MM.1S (cell line): ENCODE measurements around the gene PANK2.
"Not testable (repeated sequence)": the region's sequence is repeated elsewhere in the genome, so short reads cannot be mapped to it uniquely, and the experiment has no call there.

Experiments used
- DNase-seq: peaks from one replicate; pipeline ENCODE4 v3.0.0-alpha.2; 2015
- H2AFZ ChIP-seq: fragments of 300-600 bp; sonication (generic); 2 replicates; pipeline ENCODE4 v1.6.0; 2016; ENCODE audit warnings: antibody characterized with exemption, low read length
- H3F3A ChIP-seq: fragments of 300-600 bp; sonication (generic); 2 replicates; pipeline ENCODE4 v1.6.1; 2016; ENCODE audit warnings: mild to moderate bottlenecking, antibody characterized with exemption, low read length, moderate library complexity, mixed read lengths; ENCODE audit not compliant: insufficient read depth
- H3K27ac ChIP-seq: fragments of 300-600 bp; sonication (generic); 2 replicates; pipeline ENCODE4 v1.5.1; 2016; ENCODE audit warnings: mild to moderate bottlenecking, low read length
- H3K27me3 ChIP-seq: fragments of 300-600 bp; sonication (generic); replicated peaks from 2 replicates; pipeline ENCODE4 v1.6.0; 2016; ENCODE audit warnings: low read length; ENCODE audit not compliant: insufficient read depth
- H3K36me3 ChIP-seq: fragments of 300-600 bp; sonication (generic); replicated peaks from 2 replicates; pipeline ENCODE4 v1.6.1; 2016; ENCODE audit warnings: mild to moderate bottlenecking, low read length, mixed read lengths; ENCODE audit not compliant: insufficient read depth
- H3K4me1 ChIP-seq: fragments of 300-600 bp; sonication (generic); 2 replicates; pipeline ENCODE4 v1.6.1; 2016; ENCODE audit warnings: low read length, mixed read lengths
- H3K4me2 ChIP-seq: fragments of 300-600 bp; sonication (generic); 2 replicates; pipeline ENCODE4 v1.6.0; 2016; ENCODE audit warnings: low read depth, low read length
- H3K4me3 ChIP-seq: fragments of 300-600 bp; sonication (generic); 2 replicates; pipeline ENCODE4 v1.5.1; 2016; ENCODE audit warnings: low read length, mixed read lengths
- H3K79me2 ChIP-seq: fragments of 300-600 bp; sonication (generic); 2 replicates; pipeline ENCODE4 v1.6.1; 2016; ENCODE audit warnings: mixed run types, low read length, mixed read lengths
- H3K9ac ChIP-seq: fragments of 300-600 bp; sonication (generic); 2 replicates; pipeline ENCODE4 v1.6.1; 2016; ENCODE audit warnings: low read length, mixed read lengths
- H3K9me2 ChIP-seq: fragments of 300-600 bp; sonication (generic); replicated peaks from 2 replicates; pipeline ENCODE4 v1.6.1; 2016; ENCODE audit warnings: mild to moderate bottlenecking, low read length, mixed read lengths; ENCODE audit not compliant: insufficient read depth
- H3K9me3 ChIP-seq: fragments of 300-600 bp; sonication (generic); replicated peaks from 2 replicates; pipeline ENCODE4 v1.6.1; 2016; ENCODE audit warnings: mild to moderate bottlenecking, low read length, mixed read lengths; ENCODE audit not compliant: insufficient read depth
- H4K20me1 ChIP-seq: fragments of 300-600 bp; sonication (generic); 2 replicates; pipeline ENCODE4 v1.6.1; 2016; ENCODE audit warnings: mild to moderate bottlenecking, low read length, moderate library complexity, mixed read lengths; ENCODE audit not compliant: insufficient read depth
- EZH2 ChIP-seq: fragments of 300-600 bp; sonication (generic); optimal IDR thresholded peaks from 2 replicates; pipeline ENCODE3; 2017; ENCODE audit warnings: low read depth, mild to moderate bottlenecking, antibody characterized with exemption, low read length, mixed read lengths
- EZH2phosphoT487 ChIP-seq: fragments of 300-600 bp; sonication (generic); IDR thresholded peaks from 2 replicates; pipeline ENCODE4 v1.6.1; 2018; ENCODE audit warnings: antibody characterized with exemption, low read length
- TF ChIP-seq, protein P1 (sequence below): fragments of 300-600 bp; sonication (generic); IDR thresholded peaks from 2 replicates; pipeline ENCODE4 v1.5.1; 2016; ENCODE audit warnings: antibody characterized with exemption, low read length, mixed read lengths

The PANK2 gene

DNA sequence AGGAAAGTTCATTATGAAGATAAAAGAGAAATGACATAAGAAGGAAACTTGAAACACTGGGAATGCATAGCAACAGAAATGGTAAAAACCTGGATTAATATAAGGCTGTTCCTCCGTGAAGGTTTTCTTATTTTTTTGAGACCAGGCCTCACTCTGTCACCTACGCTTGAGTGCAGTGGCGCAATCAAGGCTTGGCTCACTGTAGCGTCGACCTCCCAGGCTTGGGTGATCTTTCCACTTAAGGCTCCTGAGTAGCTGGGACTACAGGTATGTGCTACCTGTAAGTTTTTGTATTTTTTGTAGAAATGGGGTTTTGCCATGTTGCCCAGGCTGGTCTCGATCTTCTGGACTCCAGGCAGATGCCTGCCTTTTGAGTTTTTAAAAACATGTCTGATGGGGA, 51.7 kb downstream of the PANK2 start:
- no peaks in the 10 kb centered on the region for H3K9me3 ChIP-seq
- no peak overlapping the region for H3K27ac ChIP-seq
- H3K4me3 ChIP-seq = no peak overlapping the region
- H4K20me1 ChIP-seq = no peaks in the 10 kb centered on the region
- H3K36me3 ChIP-seq = no peaks in the 10 kb centered on the region
- no peak overlapping the region for H3K9ac ChIP-seq
- TF ChIP-seq EZH2phosphoT487 (no peak), EZH2 (no peak)
- TF ChIP-seq, protein P1, sequence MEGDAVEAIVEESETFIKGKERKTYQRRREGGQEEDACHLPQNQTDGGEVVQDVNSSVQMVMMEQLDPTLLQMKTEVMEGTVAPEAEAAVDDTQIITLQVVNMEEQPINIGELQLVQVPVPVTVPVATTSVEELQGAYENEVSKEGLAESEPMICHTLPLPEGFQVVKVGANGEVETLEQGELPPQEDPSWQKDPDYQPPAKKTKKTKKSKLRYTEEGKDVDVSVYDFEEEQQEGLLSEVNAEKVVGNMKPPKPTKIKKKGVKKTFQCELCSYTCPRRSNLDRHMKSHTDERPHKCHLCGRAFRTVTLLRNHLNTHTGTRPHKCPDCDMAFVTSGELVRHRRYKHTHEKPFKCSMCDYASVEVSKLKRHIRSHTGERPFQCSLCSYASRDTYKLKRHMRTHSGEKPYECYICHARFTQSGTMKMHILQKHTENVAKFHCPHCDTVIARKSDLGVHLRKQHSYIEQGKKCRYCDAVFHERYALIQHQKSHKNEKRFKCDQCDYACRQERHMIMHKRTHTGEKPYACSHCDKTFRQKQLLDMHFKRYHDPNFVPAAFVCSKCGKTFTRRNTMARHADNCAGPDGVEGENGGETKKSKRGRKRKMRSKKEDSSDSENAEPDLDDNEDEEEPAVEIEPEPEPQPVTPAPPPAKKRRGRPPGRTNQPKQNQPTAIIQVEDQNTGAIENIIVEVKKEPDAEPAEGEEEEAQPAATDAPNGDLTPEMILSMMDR = no peak
- H3K27me3 ChIP-seq = no peaks in the 10 kb centered on the region
- H3K79me2 ChIP-seq = no peaks in the 10 kb centered on the region
- no peaks in the 10 kb centered on the region for H3K4me1 ChIP-seq
- H3F3A ChIP-seq = no peaks in the 10 kb centered on the region
- no peak for DNase-seq
- H3K4me2 ChIP-seq = no peak overlapping the region
- no peaks in the 10 kb centered on the region for H3K9me2 ChIP-seq
- H2AFZ ChIP-seq = no peak overlapping the region

DNA sequence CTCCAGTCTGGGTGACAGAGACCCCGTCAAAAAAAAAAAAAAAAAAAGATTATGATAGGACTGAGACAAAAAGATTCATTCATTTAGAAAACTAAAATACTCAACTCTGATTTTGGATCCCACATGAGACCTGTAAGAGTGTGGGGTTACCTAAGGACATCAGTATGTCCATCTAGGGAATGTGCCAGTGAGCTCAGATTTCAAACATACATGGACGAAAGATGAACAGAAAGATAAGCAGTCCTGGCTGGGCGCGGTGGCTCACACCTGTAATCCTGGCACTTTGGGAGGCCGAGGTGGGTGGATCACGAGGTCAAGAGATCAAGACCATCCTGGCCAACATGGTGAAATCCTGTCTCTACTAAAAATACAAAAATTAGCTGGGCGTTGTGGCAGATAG, 57.5 kb downstream of the PANK2 start:
- not testable (repeated sequence) for H3F3A ChIP-seq, H2AFZ ChIP-seq, H3K4me1 ChIP-seq, DNase-seq, H4K20me1 ChIP-seq, H3K79me2 ChIP-seq, H3K9me2 ChIP-seq, H3K4me3 ChIP-seq, H3K36me3 ChIP-seq, H3K27ac ChIP-seq, H3K27me3 ChIP-seq, H3K9me3 ChIP-seq, H3K4me2 ChIP-seq, H3K9ac ChIP-seq

DNA sequence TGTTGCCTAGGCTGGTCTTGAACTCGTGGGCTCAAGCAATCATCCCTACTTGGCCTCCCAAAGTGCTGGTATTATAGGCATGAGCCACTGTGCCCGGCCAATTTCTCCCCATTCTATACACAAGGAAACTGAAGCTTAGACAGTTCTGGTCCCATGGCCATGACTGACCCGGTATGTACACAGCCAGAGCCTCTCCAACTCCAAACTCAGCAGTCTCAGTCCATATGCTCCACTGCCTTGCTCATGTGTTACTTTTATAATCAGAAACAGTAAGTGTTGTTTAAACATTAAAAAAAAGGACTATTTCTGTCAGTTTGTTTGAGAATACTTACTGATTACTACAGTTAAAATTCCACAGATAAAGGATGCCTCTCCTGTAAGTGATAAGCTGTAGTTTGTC, 75.5 kb downstream of the PANK2 start:
- H4K20me1 ChIP-seq = no peaks in the 10 kb centered on the region
- no peak for DNase-seq
- no peaks in the 10 kb centered on the region for H3K36me3 ChIP-seq
- H3K4me2 ChIP-seq = no peak overlapping the region
- TF ChIP-seq EZH2 = no peak
- no peak for TF ChIP-seq EZH2phosphoT487
- TF ChIP-seq, protein P1 = no peak
- H3K27ac ChIP-seq = no peak overlapping the region
- no peak overlapping the region for H2AFZ ChIP-seq
- H3K4me1 ChIP-seq = no peaks in the 10 kb centered on the region
- no peaks in the 10 kb centered on the region for H3K9me3 ChIP-seq
- no peak overlapping the region for H3K4me3 ChIP-seq
- H3K27me3 ChIP-seq = no peaks in the 10 kb centered on the region
- H3K9me2 ChIP-seq = no peaks in the 10 kb centered on the region
- no peaks in the 10 kb centered on the region for H3K79me2 ChIP-seq
- no peak overlapping the region for H3K9ac ChIP-seq
- no peaks in the 10 kb centered on the region for H3F3A ChIP-seq

DNA sequence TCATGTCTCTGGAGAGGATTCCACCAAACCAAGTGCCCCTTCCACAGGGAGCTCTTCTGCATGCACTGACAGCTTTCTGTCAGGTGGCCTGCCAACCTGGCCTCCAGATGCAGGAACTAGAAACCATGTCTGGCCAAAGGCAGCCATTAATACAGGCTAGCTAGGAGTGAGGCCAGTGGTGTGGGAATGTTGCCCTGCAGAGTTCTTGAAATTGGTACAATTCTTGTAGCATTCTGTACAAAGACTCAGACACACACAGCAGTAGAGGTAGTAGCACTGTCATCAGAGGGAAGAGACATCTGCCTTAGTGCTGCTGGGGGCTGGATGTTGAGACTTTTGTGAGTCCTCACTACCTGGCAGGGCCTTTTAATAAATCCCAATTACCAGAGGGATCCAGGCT, 77.4 kb downstream of the PANK2 start:
- no peak for DNase-seq
- Histone ChIP-seq H3K27ac (no peak overlapping the region), H3F3A (no peaks in the 10 kb centered on the region), H3K27me3 (no peaks in the 10 kb centered on the region), H4K20me1 (no peaks in the 10 kb centered on the region), H3K36me3 (no peaks in the 10 kb centered on the region), H3K79me2 (no peaks in the 10 kb centered on the region), H3K4me3 (no peak overlapping the region), H3K9me2 (no peaks in the 10 kb centered on the region), H3K9me3 (no peaks in the 10 kb centered on the region), H3K4me2 (no peak overlapping the region), H3K4me1 (no peaks in the 10 kb centered on the region), H3K9ac (no peak overlapping the region), H2AFZ (no peak overlapping the region)
- TF ChIP-seq EZH2phosphoT487 (no peak), EZH2 (no peak)
- TF ChIP-seq, protein P1 = no peak
